GM12873 (cell line): ENCODE data around the gene PEMT.

Source experiments
- CTCF ChIP-seq: IDR thresholded peaks from 2 replicates; pipeline ENCODE4 v1.5.1; 2012; ENCODE audit warnings: low read depth, mild to moderate bottlenecking, moderate library complexity, low read length, control low read depth; ENCODE audit not compliant: insufficient read depth; ENCODE audit errors: missing control alignments

PEMT gene

DNA sequence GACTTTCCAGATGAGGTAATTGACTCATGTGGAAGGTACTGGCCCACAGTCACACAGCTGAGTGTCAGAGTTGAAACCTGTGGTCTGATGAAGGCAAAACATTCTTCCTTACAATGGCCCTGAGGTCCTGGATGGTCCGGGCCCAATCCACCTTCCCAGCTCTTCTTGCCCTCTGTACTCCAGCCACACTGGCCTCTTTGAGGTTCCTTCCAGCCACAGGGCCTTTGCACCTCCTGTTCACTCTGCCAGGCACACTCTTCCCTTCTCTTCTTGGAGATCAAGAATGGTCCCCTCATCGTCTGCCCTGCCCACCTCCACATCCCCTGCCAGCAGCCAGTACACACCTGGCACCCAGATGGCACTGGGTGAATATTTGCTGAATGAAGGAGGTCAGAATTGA, 6.5 kb upstream of the PEMT start:
- no peak for TF ChIP-seq CTCF

- no peak for TF ChIP-seq CTCF
Observed at GRCh38 chr17:17595755-17596154, 4.2 kb upstream of the PEMT start.

DNA sequence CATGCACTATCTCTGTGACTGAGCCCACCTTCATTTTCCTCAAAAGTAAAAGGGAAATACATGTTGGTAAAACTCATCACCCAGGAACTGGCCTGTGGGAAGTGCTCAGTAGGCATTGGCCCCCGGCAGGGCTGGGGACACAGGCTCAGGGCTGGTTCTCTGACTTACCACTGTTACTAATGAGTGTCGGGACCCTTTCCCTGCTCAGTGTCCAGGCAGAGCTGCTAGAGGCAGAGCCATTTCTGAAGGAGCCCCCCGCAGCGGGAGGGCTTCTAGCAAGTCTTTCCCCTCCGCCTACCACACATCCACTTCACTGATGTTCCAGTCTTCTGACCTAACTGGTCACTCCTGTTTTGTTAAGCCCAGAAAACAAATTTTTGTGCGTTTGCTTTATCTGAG, 1.7 kb upstream of the PEMT start:
- TF ChIP-seq CTCF = no peak

GRCh38 chr17:17590883-17591354, 589 bp downstream of the PEMT start:
- TF ChIP-seq CTCF = no peak

GRCh38 chr17:17590141-17590751, 1.3 kb downstream of the PEMT start:
- no peak for TF ChIP-seq CTCF

DNA sequence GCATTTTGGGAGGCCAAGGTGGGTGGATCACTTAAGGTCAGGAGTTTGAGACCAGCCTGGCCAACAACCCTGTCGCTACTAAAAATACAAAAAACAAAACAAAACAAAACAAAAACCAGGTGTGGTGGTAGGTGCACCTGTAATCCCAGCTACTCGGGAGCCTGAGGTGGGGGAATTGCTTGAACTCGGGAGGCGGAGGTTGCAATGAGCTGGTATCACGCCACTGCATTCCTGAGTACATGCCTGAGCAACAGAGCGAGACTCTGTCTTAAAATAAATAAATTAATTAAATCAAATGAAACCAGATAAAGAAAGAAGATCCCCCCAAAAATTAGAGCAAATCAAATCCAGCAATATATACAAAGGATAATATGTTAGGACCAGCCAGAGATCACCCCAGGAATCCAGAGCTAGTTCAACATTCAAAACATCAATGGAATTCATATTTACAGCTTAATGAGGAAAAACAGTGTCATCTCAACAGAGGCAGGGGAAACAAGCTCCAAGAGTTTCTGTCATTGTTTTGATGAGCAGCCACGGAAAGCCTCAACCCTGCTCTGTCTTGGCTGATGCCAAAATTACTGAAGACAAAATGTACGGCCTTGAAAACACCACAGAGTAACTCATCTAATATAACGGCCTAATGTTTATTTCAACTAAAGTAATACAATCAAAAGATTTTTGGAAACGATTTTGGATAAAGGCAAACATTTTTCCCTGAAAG, 3.7 kb downstream of the PEMT start:
- no peak for TF ChIP-seq CTCF

- no peak for TF ChIP-seq CTCF
Observed at GRCh38 chr17:17582372-17582771, 9.1 kb downstream of the PEMT start.
